ENCODE data around the gene NFIX.

The NFIX gene

DNA sequence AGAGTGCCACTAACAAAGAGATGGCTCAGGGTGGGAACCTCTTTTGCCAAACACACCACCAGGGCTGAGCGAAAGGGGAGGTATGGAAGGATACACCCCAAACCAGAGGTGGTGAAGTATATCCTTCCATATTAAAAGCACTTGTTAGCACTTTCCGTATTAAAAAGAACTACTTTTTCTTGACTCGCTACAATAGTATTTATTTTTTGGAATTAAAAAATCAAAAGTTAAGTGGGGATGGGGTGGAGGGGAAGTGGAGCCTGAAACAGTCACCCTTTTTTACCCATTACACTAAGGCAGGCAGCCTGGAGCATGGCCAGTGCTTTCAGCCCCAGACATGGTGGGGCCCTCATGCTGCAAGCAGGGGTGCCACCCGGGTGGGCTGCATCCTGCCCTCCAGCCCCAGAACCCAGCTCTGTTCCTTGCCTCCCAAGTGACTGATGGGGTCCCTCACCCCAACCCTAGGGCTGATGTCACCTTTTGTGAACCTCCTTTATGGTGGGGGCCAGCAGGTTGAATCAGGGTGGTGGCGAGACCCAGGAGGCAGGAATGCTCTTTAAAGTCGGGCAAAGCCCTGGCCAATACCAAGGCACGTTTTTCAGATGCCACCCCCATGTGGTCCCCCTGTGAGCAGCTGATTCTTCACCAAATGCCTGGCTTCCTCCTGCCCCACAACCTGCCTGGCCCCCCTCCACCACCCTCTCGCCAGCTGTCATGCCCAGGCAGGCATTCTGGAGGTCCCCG lies 76.3 kb downstream of the NFIX start:
- H3K36me3 ChIP-seq (ENCODE audit: control insufficient read depth, insufficient read depth, low read length), result no peaks in the 10 kb centered on the region
- H3K27me3 ChIP-seq (replicated peaks; ENCODE audit: control insufficient read depth, insufficient read depth, low read length), result peaks cover 1% of the 10 kb centered on the region; the same call in 1 of the 2 replicates
- H3K4me3 ChIP-seq (replicated peaks; ENCODE audit: low read depth, low read length), result no peak overlapping the region
- no peak for DNase-seq (ENCODE audit: extremely low read depth, insufficient read length)
- TF ChIP-seq, protein P1, sequence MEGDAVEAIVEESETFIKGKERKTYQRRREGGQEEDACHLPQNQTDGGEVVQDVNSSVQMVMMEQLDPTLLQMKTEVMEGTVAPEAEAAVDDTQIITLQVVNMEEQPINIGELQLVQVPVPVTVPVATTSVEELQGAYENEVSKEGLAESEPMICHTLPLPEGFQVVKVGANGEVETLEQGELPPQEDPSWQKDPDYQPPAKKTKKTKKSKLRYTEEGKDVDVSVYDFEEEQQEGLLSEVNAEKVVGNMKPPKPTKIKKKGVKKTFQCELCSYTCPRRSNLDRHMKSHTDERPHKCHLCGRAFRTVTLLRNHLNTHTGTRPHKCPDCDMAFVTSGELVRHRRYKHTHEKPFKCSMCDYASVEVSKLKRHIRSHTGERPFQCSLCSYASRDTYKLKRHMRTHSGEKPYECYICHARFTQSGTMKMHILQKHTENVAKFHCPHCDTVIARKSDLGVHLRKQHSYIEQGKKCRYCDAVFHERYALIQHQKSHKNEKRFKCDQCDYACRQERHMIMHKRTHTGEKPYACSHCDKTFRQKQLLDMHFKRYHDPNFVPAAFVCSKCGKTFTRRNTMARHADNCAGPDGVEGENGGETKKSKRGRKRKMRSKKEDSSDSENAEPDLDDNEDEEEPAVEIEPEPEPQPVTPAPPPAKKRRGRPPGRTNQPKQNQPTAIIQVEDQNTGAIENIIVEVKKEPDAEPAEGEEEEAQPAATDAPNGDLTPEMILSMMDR (IDR thresholded peaks at IDR 0.05; ENCODE audit: insufficient read depth, low read length, poor library complexity, severe bottlenecking), result no peak

DNA sequence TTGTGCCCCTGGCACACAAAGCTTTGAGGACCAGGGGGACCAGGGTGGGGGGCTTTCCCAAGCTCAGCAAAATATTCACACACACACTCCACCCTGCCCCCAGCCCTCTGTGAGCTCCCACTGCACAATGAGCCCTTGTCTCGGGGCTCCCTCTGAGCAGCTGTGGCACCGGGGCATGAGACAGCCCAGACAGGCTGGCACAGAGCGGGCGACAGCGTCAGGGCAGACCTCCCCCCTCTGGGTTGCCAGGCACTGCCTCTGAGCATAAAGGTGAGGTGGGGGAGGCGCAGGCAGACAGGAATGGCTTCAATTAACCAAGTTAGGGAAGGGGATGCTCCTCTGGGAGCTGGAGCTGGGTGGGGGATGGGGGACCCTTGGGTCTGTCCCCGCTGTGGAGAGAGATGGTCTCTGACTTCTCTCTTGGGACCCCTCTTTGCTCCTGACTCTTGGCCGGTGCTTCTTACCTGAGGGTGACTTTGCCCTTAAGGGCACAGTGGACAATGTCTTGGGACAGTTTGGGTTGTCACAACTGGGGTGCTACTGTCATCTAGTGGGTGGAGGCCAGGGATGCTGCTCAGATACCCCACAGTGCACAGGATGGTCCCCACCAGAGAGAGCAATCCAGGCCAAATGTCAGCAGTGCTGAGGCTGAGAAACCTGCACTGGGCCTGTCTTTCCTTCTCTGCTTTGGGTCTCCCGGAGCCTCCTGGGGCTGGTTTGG lies 77.1 kb downstream of the NFIX start:
- TF ChIP-seq, protein P1 (IDR thresholded peaks at IDR 0.05; ENCODE audit: insufficient read depth, low read length, poor library complexity, severe bottlenecking), result no peak
- peaks cover 1% of the 10 kb centered on the region; the same call in 1 of the 2 replicates for H3K27me3 ChIP-seq (replicated peaks; ENCODE audit: control insufficient read depth, insufficient read depth, low read length)
- no peaks in the 10 kb centered on the region for H3K36me3 ChIP-seq (ENCODE audit: control insufficient read depth, insufficient read depth, low read length)
- no peak for DNase-seq (ENCODE audit: extremely low read depth, insufficient read length)
- H3K4me3 ChIP-seq (replicated peaks; ENCODE audit: low read depth, low read length), result no peak overlapping the region

DNA sequence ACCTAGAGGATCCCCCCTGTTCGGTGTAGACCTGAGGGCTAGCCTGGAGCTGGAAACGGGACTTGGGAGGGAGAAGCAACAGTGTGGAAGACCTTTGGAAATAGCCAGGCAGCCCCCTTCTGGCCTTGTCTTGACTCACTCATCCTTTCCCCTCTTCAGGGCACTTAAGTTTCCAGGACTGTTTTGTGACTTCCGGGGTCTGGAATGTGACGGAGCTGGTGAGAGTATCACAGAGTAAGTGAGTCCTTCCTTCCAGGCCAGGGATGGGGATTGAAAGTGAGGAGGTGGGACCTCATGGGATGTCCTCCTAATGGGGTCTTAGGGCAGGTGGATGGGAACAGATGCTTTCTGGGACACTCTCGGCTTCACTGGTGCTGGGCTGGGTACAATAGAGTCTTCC lies 78.0 kb downstream of the NFIX start:
- H3K36me3 ChIP-seq (ENCODE audit: control insufficient read depth, insufficient read depth, low read length), result no peaks in the 10 kb centered on the region
- TF ChIP-seq, protein P1 (IDR thresholded peaks at IDR 0.05; ENCODE audit: insufficient read depth, low read length, poor library complexity, severe bottlenecking), result no peak
- DNase-seq (ENCODE audit: extremely low read depth, insufficient read length), result no peak
- H3K27me3 ChIP-seq (replicated peaks; ENCODE audit: control insufficient read depth, insufficient read depth, low read length), result peaks cover 1% of the 10 kb centered on the region; the same call in 1 of the 2 replicates
- H3K4me3 ChIP-seq (replicated peaks; ENCODE audit: low read depth, low read length), result no peak overlapping the region

DNA sequence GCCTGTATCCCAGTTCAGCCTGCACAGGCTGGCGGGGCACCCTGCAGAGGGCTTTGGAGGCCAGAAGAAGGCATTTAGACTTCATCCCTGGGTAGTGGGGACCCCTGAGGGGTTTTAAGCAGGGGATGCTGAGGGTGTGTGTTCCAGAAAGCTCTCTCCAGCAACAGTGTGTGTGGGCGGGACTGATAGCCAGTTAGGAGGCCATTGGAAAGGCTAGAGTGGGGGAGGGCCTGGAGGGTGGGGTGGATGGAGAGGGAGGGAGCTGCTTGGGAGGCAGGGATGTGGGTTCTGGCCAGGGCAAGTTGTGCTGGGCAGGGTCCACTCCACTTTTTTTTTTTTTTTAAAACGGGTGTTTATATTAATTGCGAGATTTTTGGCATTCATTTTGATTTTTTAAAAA lies 79.1 kb downstream of the NFIX start:
- no peak for DNase-seq (ENCODE audit: extremely low read depth, insufficient read length)
- Histone ChIP-seq H3K4me3 (replicated peaks; ENCODE audit: low read depth, low read length) (no peak overlapping the region), H3K36me3 (ENCODE audit: control insufficient read depth, insufficient read depth, low read length) (no peaks in the 10 kb centered on the region), H3K27me3 (replicated peaks; ENCODE audit: control insufficient read depth, insufficient read depth, low read length) (peaks cover 1% of the 10 kb centered on the region; the same call in 1 of the 2 replicates)
- TF ChIP-seq, protein P1 (IDR thresholded peaks at IDR 0.05; ENCODE audit: insufficient read depth, low read length, poor library complexity, severe bottlenecking), result no peak

DNA sequence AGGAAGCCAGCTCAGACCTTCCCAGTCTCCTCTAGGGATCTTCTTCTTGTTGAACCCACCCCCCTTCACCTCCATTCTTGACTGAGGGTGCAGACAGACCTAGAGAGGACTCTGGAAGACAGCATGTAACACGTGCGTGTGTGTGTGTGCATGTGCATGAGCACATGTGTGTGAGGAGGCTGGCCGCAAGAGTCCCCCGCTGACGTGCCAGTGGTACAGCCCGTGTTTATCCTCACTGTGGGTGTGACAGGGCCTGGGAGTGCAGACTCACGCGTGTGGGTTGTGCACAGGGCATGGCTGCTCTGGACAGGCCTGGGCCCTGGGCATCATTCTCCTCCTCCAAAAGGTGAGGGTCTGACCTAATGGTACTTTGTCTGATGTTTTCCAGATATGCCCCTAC lies 81.0 kb downstream of the NFIX start:
- Histone ChIP-seq H3K4me3 (replicated peaks; ENCODE audit: low read depth, low read length) (no peak overlapping the region), H3K27me3 (replicated peaks; ENCODE audit: control insufficient read depth, insufficient read depth, low read length) (peaks cover 1% of the 10 kb centered on the region; the same call in 1 of the 2 replicates), H3K36me3 (ENCODE audit: control insufficient read depth, insufficient read depth, low read length) (no peaks in the 10 kb centered on the region)
- no peak for DNase-seq (ENCODE audit: extremely low read depth, insufficient read length)
- TF ChIP-seq, protein P1 (IDR thresholded peaks at IDR 0.05; ENCODE audit: insufficient read depth, low read length, poor library complexity, severe bottlenecking), result no peak

All from GM06990 (cell line).